Activated gamma-delta T cell treated with anti-CD3 and anti-CD28 coated beads, Interleukin-2, amount 50 U/mL, for 16 hours (primary cell): Measurements from ENCODE around the gene GAS6.

ENCODE experiments used
- DNase-seq: peaks from one replicate; pipeline ENCODE4 v3.0.0-alpha.2; 2020; ENCODE audit warnings: low read depth

GAS6 gene

DNA sequence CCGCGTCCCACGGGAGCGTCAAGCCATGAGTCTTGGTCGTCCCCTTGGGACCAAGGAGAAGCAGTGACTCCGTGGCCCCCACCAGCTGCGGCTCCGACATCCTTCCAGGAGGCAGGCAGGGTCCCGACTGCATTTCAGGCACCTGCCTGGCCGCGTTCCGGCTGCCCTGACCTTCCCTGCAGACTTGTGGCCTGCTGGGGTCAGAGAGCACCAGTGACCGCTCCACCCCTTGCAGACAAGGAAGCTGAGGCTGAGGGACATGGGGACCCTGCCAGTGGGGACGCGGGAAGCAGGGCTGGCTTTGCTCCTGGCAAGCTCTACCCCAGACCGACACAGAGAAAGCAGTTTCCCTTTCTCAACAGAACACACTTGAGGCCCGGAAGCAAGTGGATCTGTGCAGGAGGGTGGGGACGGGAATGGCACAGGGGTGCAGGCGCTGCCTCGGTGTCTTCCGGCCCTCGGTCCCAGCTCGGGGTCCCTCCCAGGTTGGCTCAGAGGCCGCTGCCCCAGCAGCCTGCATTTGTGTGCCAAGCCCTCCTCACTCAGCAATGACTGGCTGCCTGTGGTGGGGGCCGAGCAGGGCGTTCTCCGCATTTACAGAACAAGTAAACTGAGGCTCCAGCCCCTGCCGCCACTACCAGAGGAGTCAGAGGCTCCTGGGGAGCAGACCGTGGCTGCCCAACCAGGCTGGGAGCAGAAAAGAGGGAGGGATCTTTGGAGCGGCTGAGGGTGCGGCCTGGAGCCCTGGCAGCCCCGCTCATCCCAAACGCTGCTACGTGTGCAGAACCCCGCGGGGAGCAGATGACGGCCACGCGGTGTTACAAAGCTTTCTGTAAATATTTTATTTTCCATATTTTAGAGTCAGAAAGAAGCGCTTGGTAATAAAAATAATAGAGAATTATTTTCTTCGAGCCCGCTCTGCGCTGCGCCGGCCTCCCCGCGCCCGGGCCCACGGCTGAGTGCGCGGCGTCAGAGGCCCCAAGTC lies 43.9 kb downstream of the GAS6 start:
- no peak for DNase-seq

DNA sequence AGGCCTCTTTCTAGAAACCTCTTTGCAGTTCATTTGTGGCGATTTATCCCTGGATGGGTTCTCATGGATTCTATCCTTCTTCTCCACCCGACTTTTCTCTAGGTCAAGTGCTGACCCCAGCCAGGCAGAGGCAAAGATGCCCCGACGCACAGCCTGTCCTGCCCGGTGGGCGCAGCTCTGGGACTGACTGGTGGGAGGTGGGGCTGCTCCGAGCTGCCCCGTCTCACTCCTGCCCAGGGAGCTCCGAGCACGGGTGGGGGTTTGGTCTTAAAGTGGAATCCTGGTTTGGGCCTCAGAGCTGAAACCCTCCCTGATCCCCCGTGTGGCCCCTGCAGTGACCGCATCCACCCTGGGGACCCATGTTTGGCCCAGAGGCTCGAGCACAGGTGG lies 44.5 kb downstream of the GAS6 start:
- no peak for DNase-seq

DNA sequence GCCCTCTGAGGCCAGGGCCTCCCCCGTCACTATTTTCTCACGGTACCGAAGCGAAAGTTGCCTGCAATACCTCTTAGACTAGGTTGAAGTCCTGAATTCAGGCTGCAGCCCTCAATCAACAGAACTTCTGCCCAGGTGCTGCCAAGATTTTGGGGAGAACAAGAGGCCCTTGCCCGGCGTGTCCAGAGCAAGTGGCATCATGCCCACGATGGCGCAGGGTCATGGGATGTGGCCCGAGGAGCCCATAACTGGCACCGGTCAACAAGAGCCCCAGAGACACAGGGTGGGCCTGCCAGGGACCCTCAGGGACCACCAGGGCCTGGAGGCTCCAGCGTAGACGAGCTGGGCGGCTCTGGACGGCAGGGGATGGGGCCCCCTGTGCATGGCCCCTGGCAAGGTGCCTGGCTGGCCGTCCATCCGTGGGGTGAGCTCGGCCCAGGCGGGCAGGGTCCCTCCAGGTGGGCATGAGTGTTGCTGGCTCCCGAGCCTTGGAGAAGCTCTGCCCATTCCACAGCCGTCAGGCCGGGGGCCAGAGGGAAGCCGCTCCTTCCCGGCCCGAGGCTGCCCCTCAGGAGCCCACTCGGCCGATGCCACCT lies 45.1 kb downstream of the GAS6 start:
- no peak for DNase-seq

DNA sequence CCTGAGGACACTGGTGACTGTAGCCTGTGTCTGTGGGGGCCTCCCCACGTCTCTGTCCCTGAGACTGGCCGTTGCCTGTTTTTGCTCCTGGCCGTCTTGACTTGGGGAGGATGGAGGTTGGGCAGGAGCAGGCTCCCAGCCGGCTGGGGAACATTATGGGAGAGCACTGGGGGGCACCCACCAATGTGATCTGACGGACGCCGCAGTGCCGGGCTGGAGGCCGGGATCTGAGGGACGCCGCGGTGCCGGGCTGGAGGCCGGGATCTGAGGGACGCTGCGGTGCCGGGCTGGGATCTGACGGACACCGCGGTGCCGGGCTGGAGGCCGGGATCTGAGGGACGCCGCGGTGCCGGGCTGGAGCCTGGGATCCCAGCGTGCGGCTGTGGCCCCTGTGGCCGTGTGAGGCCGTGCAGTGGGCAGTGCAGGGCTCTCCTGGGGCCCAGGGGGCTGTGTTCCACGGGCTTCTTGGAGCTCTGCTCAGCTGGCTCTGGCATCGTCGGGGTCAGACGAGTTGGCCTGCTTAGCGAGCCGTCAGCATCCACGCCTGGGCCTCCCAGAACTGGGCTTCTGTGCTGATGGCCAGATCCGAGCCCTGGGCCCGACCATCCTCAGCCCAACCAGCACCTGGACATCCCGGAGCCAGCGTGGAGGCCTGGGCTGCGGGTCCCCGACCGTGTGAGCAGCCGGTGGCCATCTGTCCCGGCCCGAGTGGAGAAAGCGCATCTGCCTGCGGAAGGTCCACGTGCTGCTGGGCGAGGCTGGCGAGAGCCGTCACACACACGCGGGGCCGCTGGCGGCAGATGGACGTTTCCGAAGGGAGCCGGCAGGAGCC lies 45.8 kb downstream of the GAS6 start:
- no peak for DNase-seq

DNA sequence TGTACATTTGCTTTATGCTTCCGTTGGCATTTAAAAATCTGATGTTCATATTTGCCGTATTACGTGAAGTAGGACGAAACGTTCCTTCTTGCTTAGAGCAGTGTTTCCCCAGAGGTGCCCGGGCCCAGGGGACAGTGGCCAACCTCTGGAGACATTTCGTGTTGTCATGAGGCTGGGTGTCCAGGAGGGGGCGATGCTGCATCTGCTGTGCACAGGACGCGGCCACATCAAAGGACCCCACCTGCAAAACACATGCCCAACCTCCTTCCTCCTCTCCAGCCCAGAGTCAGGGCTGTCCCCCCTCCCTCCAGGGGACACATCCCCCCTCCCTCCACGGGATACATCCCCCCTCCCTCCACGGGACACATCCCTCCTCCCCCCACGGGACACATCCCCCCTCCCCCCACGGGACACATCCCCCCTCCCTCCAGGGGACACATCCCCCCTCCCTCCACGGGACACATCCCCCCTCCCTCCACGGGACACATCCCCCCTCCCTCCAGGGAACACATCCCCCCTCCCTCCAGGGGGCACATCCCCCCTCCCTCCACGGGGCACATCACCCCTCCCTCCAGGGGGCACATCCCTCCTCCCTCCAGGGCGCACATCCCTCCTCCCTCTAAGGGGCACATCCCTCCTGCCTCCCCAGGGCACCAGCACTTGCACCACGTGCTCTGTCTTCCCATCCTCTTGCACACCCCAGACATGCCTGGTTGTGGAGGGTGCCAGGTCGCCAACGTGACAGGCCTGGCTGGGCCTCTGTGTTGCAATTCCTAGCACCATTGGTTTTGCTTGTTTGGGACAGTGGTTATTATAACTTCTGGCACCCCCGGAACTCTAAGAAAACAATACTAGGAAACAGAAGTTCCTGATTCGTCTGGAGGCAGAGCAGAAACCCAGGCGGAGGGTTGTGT lies 46.7 kb downstream of the GAS6 start:
- DNase-seq: peak; percentile 74

DNA sequence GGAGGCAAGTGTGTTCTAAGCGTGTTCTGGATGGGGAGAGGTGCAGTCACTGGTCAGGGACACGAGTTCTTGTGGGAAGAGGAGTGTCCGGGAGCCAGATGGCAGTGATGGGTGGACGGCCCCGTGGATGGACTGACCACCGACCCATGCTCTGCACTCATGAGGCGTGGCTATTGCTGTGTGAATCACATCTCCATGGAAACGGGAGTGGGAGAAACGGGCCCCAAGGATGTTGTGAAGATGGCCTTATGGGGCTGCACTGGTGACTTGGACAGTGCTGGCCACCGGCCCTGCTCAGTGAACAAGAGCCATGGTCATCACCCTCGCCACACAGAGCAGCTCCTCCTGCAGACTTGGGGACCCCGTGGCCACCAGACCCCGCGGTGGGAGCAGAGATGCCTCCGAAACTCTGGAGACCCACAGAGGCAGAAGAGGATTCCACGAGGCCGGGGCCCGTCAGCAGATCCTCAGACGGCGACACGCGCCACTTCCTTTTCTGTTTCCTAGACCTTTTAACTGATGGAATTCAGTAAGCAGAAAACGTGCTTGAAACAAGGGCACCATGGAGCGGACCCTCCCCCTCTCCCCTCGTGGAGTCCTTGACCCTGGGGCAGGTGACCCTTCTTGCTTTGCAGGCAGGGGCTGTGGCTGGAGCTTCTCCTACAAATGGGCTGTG lies 47.5 kb downstream of the GAS6 start:
- DNase-seq: no peak

DNA sequence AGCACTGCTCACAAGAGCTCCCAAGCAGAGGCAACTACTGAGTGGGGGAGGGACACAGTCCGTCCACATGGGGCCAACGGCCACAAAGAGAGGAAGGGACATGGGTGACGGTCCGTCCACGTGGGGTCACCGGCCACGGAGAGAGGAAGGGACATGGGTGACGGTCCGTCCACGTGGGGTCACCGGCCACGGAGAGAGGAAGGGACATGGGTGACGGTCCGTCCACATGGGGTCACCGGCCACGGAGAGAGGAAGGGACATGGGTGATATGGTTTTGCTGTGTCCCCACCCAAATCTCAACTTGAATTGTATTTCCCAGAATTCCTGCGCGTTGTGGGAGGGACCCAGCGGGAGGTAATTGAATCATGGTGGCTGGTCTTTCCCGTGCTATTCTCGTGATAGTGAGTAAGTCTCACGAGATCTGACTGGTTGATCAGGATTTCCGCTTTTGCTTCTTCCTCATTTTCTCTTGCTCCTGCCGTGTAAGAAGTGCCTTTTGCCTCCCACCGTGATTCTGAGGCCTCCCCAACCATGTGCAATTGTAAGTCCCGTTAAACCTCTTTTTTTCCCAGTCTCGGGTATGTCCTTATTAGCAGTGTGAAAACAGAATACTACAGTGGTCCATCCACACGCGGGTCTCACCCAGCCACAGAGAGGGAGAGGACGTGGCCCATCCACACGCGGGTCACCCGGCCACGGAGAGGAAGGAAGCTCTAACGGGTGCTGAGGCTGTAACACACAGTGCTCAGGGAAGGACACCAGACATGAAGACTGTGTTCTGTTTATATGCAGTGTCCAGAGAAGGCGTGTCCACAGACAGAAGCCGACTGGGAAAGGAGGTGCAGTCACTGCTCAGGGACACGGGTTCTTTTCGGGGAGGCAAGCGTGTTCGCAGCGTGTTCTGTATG lies 48.5 kb downstream of the GAS6 start:
- no peak for DNase-seq

DNA sequence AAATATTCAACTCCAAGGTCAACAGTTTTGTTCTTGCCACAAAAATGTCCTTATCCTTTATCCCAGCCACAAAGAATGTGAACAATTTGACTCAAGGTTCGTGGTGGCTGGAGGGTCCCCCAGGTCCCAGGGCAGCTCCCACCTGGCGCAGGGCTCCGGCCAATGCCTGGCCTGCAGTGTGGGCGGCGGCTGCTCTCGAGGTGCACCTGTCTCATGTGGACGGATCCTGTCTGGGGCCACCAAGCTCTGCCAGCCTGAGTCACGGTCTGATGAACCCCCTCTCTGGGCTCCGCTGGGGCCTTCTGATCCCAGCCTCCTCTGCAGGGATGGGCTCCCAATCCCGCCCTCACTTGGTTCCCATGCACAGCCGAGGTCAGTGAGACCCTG lies 49.4 kb downstream of the GAS6 start:
- no peak for DNase-seq

DNA sequence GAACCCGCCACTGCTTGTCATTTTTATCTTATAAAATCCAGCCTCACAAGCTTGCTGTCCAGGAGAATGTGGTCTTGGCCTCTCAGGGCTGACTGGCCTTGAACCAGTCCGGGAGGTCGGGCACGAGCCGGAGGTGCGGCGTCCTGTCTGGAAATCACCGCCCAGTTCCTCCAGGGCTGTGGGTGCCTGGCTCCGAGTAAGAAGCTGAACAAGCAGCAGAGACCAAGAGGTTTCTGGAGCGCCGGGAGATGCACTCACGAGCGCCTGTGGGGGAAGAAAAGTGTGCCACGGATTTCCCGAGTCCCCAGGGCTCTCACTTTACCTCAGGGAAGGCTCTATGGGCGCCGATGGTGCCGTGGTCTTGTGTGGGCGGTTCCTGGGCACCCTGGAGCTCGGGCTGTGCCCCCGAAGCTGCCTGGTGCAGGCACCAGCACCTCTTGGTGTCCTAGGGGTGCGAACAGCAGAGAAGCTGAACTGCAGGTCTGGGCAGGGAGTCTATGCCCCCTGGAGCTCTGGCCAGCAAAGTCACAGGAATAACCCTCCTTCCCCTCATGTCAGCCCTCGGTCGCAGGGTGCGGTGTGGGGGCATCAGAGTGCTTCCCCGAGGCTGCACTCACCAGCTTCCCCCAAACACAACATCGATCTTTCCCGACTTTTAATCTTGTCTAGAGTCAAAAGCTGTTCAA lies 50.0 kb downstream of the GAS6 start:
- no peak for DNase-seq

DNA sequence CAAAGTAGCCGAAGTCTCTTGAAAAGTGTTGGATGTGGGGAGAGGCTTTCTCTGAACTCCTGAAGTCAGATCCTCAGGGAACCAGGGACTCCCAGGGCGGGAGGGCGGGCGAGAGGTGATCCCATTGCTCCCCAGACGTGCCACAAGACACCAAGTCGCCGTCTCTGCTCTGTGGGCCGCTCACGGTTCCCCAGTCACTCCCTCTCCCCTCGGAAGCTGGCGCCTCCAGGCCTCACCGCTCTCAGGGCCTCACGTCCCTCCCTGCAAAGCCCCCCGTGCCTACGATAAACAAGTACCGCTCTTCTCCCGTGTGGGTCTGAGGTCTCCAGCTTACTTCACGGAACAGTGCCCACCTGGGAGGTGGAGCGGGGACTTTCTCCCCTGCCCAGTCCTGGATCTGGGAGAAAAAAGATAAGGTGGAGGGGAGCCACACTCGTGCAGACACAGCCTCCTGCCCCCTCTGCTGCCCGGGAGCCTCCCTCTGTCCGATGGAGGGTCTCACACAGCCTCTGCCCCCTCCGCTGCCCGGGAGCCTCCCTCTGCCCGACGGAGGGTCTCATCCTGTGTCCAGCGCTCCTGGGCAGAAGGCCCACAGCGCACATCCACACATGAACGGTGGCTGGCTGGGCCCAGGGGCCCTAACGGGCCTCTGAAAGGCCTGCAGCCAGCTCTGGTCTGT lies 50.7 kb downstream of the GAS6 start:
- DNase-seq: no peak

DNA sequence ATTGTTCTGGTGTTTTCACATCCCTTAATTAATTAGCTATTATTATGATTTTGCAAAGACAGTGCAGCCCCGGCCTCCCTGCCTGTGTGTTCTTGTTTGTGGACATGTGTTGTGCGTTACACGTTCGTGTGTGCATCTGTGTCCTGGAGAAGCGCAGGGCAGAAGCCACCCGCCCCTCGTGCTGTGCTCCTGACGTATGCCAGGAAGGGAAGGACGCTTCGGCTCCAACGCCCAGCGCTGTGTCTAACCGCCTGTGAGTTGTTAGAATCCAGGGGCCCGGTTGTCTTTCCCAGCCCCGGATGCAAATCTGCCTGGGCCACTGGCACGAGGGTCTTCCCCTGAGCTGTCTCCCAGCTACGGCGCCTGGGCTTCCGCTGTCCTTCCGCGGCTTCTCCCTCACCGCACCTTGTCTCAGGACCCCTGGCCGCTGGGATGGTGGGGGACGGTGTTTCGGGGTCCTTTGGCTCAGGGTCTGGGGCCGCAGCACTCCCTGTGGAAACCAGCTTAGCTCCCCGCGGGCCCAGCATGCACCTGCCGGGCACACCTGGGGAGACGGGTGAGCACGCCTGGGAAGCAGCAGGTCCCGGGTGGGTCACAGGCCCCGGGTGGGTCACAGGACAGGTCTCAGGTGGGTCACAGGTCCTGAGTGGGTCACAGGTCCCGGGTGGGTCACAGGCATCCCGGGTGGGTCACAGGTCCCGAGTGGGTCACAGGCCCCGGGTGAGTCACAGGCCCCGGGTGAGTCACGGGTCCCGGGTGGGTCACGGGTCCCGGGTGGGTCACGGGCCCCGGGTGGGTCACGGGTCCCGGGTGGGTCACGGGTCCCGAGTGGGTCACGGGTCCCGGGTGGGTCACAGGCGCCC lies 51.5 kb downstream of the GAS6 start:
- no peak for DNase-seq

DNA sequence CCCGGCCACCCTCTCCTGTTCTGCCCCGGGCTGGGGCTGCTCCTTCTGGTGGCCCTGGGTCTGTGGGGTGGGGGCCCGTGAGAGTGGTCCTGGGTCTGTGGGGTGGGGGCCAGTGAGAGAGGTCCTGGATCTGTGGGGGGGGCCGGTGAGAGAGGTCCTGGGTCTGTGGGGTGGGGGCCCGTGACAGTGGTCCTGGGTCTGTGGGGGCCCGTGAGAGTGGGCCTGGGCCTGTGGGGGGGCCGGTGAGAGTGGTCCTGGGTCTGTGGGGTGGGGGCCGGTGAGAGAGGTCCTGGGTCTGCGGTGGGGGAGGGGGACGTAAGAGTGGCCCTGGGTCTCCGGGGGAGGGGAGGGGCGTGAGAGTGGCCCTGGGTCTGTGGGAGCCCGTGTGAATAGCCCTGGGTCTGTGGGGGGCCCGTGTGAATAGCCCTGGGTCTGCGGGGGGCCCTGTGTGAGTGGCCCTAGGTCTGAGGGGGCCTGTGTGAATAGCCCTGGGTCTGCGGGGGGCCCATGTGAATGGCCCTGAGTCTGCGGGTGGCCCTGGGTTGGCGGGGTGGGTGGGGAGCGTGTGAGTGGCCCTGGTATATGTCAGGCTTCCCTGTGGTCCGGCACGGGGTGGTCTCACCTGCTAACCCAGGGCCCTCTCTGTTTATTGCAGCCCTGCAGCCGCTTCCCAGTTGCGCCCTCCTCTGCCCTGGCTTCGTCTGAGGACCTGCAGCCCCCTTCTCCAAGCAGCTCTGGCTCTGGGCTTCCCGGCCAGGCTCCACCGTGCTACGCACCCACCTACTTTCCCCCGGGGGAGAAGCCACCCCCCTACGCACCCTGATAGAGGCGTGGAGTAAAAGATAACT lies 52.6 kb downstream of the GAS6 start:
- no peak for DNase-seq

DNA sequence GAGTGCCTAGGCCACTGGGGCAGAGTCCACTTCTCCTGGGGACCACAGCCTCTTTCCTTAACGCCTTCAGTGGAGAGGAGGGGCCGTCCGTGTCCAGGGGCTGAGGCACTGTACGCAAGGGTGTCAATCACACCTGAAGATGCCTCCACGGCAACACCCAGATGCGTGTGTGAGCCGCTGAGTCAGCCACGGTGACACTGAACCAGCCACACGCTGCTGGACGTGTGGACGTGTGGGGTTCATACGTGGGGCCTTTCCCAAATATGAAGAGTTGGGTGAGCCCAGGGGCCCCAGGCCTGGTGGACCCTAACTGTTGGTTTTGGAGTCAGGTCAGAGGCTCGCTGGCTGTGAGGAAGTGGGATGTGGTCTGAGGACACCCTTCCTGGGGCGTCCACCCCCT lies 53.2 kb downstream of the GAS6 start:
- no peak for DNase-seq

DNA sequence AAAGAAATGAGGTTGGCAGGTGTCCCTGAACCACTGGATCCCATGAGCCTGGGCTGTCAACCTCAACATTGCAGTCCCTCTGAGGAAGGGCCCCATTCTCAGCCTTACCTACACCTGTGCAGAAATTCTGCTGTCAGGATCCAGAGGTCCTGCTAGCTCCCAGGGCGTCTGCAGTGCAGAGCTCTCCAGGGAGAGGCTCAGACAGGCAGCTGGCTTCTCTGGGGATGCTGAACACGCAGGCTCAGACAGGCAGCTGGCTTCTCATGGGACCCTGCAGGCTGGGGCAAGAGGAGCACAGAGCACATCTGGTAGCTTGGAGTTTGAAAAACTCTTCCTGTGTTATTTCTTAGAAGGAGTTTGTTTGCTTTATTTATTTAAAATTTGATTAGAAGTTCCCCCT lies 53.9 kb downstream of the GAS6 start:
- no peak for DNase-seq

DNA sequence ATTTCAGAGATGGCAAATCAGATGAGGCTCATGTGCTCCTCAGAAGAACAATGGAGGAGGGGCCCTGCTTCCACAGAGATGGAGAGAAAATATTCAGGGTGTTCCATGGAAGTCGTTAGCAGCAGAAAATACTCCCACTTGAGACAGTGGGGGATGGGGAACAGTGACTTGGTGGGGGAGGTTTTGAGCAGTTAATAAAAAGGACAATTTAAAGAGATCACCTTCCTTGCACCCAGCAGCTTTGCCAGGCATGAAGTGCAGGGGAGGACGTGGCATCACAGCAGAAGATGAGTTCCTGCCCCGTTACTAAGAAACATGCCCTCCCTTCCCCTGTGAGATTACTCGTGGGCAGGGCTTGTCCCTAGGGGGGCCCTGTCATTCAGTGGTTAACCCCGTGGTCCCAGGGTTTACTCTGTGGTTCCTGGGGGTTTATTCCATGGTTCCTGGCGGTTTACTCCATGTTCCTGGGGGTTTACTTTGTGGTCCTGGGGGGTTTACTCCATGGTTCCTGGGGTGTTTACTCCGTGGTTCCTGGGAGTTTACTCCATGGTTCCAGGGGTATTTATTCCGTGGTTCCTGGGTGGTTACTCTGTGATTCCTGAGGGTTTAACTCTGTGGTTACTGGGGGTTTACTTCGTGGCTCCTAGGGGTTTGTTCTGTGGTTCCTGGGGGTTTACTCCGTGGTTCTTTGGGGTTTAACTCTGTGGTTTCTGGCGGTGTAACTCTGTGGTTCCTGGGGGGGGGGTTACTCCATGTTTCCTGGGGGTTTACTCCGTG lies 55.6 kb downstream of the GAS6 start:
- DNase-seq: no peak

DNA sequence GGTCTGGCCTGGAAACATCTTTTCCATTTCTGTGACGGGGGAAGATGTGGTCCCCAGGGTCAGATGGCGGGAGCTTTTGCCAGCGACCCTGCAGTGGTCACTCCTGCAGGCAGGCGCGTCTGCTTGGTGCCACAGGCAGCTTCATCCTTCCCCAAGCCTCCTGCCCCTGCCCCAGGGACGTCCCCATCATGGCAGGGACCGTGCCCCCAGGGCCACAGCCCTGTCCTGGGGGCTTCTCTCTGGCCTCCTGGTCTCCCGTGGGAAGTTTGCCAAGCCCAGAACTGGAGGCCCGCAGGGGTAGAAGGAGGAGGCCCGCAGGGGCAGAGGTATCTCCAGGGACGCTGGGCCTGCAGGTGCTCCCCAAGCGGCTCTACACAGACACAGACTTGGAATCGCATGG lies 57.4 kb downstream of the GAS6 start:
- DNase-seq: no peak
